Fibroblast of mammary gland (primary cell): ENCODE data around the gene CREB5.

Experiments used
- DNase-seq: peaks from one replicate; pipeline ENCODE4 v3.0.0-alpha.2; 2010; ENCODE audit warnings: low read depth
- H3K4me3 ChIP-seq: 2 replicates; pipeline ENCODE4 v1.5.1; 2011; ENCODE audit warnings: low read depth, mild to moderate bottlenecking, low read length, moderate library complexity; ENCODE audit not compliant: control insufficient read depth
- TF ChIP-seq, protein P1 (sequence below): conservative IDR thresholded peaks from 2 replicates; pipeline ENCODE4 v1.5.1; 2011; ENCODE audit warnings: low read depth, low read length, inconsistent platforms; ENCODE audit not compliant: control insufficient read depth, insufficient read depth

CREB5 gene, protein sequence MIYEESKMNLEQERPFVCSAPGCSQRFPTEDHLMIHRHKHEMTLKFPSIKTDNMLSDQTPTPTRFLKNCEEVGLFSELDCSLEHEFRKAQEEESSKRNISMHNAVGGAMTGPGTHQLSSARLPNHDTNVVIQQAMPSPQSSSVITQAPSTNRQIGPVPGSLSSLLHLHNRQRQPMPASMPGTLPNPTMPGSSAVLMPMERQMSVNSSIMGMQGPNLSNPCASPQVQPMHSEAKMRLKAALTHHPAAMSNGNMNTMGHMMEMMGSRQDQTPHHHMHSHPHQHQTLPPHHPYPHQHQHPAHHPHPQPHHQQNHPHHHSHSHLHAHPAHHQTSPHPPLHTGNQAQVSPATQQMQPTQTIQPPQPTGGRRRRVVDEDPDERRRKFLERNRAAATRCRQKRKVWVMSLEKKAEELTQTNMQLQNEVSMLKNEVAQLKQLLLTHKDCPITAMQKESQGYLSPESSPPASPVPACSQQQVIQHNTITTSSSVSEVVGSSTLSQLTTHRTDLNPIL

DNA sequence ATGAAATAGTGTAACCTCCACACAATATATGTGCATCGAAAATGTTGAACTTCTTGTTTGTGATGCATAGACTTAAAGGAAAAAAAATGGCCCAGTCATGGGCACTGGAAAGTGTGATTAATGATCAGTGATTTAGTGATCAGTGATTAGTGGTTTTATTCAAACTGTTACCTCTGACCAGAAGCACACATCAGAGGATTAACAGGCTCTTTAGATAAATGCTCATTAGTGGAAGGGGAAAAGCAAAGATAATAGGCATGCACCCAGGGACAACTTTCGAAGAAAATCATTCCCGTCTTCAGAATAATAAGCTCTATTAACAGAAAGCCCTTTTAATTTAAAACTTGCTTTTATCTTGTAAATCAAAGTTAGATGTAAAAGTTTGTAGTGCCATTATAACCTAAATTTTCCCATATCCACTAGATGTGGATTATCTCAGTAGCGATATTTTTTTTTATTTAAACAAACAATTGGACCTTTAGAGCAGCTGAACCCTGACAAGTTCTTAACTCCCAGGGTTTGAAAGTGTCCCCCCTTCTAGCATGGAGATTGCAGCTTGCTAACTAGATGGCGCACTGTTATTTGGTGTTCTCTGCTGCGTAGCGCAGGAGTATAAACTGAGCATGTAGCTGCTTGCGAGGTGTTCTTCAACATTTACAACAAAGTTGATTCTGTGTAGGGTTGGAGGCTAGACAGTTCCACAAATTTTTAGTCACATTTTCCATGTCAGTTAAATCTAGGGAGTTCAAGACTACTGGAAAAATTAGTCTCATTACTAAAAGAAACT is at the start of gene CREB5:
TSS of gene CREB5 (plus strand) at position 643 of the 787 bp plus-strand sequence. CDS start 397 bp downstream, outside the sequence.
- peak; percentile 39 for DNase-seq
- no peak within 1 kb of the TSS for H3K4me3 ChIP-seq
- TF ChIP-seq, protein P1, sequence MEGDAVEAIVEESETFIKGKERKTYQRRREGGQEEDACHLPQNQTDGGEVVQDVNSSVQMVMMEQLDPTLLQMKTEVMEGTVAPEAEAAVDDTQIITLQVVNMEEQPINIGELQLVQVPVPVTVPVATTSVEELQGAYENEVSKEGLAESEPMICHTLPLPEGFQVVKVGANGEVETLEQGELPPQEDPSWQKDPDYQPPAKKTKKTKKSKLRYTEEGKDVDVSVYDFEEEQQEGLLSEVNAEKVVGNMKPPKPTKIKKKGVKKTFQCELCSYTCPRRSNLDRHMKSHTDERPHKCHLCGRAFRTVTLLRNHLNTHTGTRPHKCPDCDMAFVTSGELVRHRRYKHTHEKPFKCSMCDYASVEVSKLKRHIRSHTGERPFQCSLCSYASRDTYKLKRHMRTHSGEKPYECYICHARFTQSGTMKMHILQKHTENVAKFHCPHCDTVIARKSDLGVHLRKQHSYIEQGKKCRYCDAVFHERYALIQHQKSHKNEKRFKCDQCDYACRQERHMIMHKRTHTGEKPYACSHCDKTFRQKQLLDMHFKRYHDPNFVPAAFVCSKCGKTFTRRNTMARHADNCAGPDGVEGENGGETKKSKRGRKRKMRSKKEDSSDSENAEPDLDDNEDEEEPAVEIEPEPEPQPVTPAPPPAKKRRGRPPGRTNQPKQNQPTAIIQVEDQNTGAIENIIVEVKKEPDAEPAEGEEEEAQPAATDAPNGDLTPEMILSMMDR: peak; percentile 24

DNA sequence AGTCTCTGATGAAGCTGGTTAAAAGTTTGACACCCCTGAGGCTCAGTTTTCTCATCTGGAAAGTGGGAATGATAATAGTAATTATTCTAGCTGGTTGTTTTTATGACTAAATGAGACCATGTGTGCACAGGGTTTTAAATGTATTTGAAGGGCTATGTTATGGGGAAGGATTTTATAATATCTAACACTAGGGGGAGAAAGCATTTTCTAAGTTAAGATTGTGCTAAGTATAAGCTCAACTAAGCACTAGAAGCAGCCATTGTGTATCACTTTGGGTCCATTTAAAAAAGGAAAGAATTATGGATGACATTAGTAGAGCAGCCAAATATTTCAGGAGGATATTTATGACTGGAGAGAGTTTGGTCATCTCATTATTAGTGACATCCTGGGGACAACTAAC is 49.5 kb upstream of the CREB5 start:
- no peak overlapping the region for H3K4me3 ChIP-seq
- TF ChIP-seq, protein P1: peak; percentile 25
- DNase-seq: peak; percentile 30

DNA sequence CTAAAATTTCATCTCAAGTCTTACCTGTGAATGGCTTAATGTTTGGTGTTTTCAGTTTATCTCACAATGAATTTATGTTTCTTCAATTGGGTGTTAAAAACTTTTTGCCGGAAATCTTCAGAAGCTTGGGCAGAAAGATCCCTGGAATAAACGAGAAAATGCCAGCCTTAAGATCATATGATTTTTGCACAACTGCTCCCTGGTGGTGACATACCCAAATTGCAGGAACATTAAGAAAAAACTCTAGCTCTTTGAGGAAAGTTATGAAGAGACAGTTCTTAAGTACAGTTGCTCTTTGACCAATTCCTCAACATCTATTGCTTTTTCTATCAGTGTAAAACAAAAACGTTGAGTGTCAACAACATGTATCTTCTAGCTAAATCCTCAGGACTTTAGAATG is 48.2 kb upstream of the CREB5 start:
- no peak overlapping the region for H3K4me3 ChIP-seq
- TF ChIP-seq, protein P1: peak; percentile 45
- DNase-seq: peak; percentile 25

DNA sequence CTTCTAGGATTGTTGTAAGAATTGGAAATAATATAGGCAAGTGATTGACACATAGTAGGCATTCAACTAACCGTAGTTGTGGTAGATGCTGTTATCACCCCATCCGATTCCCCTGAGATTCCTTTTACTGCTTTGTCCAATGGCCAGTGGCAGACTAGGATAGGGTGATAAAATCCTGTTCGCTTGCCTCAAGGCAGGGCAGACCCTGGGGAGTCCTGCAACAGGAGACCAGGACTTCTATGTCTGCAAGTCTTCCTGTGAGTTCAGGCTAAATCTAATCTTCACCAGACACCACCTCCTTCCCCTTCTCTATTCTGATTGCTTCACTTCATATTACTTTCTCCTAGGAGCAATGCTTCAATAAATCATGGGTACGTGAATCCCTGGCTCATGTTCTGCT is 42.8 kb upstream of the CREB5 start:
- TF ChIP-seq, protein P1: no peak
- H3K4me3 ChIP-seq: no peak overlapping the region
- DNase-seq: no peak

DNA sequence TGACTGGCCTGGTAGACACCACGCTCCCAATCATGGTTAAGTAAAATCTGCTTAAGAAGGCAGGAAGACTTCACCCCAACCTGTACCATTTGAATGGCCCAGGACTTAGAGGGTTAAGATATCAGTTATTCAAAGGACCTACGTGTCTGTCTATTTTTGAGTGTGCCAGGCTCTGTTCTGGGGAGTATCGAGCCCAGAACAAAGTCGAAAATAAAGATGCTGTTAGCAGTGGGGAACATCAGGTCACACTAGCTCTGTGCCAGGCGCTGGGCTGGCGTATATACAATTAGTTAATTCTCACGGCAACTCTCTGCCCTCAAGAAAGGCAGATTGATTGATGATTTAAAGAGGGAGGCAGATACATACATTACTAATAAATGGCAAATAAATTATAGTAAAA is 40.5 kb upstream of the CREB5 start:
- no peak overlapping the region for H3K4me3 ChIP-seq
- TF ChIP-seq, protein P1: no peak
- DNase-seq: no peak

DNA sequence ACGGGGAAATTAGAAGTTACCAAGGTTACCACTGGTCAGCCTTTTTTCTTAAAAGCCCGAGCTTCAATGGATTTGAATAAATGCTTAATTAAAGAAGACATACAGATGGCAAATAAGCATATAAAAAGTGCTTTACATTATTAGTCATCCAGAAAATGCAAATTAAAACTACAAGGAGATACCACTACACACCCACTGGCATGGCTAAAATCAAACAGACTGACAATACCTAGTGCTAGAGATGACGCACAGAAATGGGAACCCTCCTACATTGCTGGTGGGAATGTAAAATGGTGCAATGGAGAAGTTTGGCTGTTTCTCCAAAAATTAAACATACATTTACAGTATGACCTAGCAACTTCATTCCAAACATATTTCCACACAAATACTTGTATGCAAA is 38.3 kb upstream of the CREB5 start:
- H3K4me3 ChIP-seq: no peak overlapping the region
- TF ChIP-seq, protein P1: no peak
- DNase-seq: no peak
